HepG2 (cell line): ENCODE results near the gene GRIN3B. TPM values are rescaled to one million over a fixed set of nuclear protein-coding genes. Genes with fewer than 3 reads are reported as not detected.
A peak's percentile ranks its signal among the peaks of the same experiment; 100 is the strongest.

Source experiments
- ARNT2 ChIP-seq: sonication (generic); formaldehyde crosslinking; IDR thresholded peaks from 2 replicates; pipeline ENCODE4 v1.8.0; 2022; ENCODE audit warnings: mild to moderate bottlenecking, low read depth, missing genetic modification reagents, moderate library complexity
- CBFB ChIP-seq: sonication (generic); formaldehyde crosslinking; IDR thresholded peaks from 2 replicates; pipeline ENCODE4 v1.4.0; 2020; ENCODE audit warnings: missing genetic modification reagents
- DR1 ChIP-seq: sonication (generic); formaldehyde crosslinking; IDR thresholded peaks from 2 replicates; pipeline ENCODE4 v1.8.0; 2021; ENCODE audit warnings: mild to moderate bottlenecking, missing genetic modification reagents, inconsistent platforms
- HIVEP1 ChIP-seq: sonication (generic); formaldehyde crosslinking; IDR thresholded peaks from 2 replicates; pipeline ENCODE4 v1.4.0; 2020; ENCODE audit warnings: mild to moderate bottlenecking, missing genetic modification reagents
- MAZ ChIP-seq, 2 experiments: sonication (generic) in 1 of 2; formaldehyde crosslinking in 1 of 2; IDR thresholded peaks; 2 replicates each; pipeline versions ENCODE4 v1.5.0 to v1.6.1; 2012 to 2020; ENCODE audit warnings: low read depth in 2 of 2, mild to moderate bottlenecking in 2 of 2, borderline replicate concordance in 1 of 2, improper control_type of control experiment in 1 of 2, low read length in 1 of 2, missing genetic modification reagents in 1 of 2, moderate library complexity in 1 of 2
- MED8 ChIP-seq: sonication (generic); formaldehyde crosslinking; IDR thresholded peaks from 2 replicates; pipeline ENCODE4 v1.8.1; 2023; ENCODE audit warnings: mild to moderate bottlenecking, missing genetic modification reagents; ENCODE audit not compliant: insufficient replicate concordance
- MEF2D ChIP-seq: sonication (generic); formaldehyde crosslinking; IDR thresholded peaks from 2 replicates; pipeline ENCODE4 v1.5.1; 2020; ENCODE audit warnings: mild to moderate bottlenecking, missing genetic modification reagents
- NR0B2 ChIP-seq: sonication (generic); formaldehyde crosslinking; IDR thresholded peaks from 2 replicates; pipeline ENCODE4 v1.4.0; 2020; ENCODE audit warnings: mild to moderate bottlenecking, missing genetic modification reagents
- SOX6 ChIP-seq, 2 experiments: fragments of 450-650 bp in 1 of 2; sonication (generic) in 1 of 2; formaldehyde crosslinking in 1 of 2; IDR thresholded peaks; 2 replicates each; pipeline versions ENCODE4 v1.4.0 to v1.6.1; 2017 to 2020; ENCODE audit warnings: antibody characterized with exemption in 1 of 2, mild to moderate bottlenecking in 1 of 2, missing genetic modification reagents in 1 of 2
- SRSF1 ChIP-seq: fragments of 200-400 bp; formaldehyde crosslinking; optimal IDR thresholded peaks from 2 replicates; pipeline ENCODE3; 2017; ENCODE audit warnings: mild to moderate bottlenecking, low read depth, low read length, moderate library complexity
- ZNF275 ChIP-seq: sonication (generic); formaldehyde crosslinking; IDR thresholded peaks from 2 replicates; pipeline ENCODE4 v1.8.0; 2022; ENCODE audit warnings: missing genetic modification reagents, mild to moderate bottlenecking, inconsistent platforms, borderline replicate concordance
- ZNF557 ChIP-seq: sonication (generic); formaldehyde crosslinking; IDR thresholded peaks from 2 replicates; pipeline ENCODE4 v1.4.0; 2020; ENCODE audit warnings: missing genetic modification reagents
- ZNF713 ChIP-seq: sonication (generic); formaldehyde crosslinking; IDR thresholded peaks from 2 replicates; pipeline ENCODE4 v1.4.0; 2020; ENCODE audit warnings: mild to moderate bottlenecking, missing genetic modification reagents
- ZNF724P ChIP-seq: sonication (generic); formaldehyde crosslinking; IDR thresholded peaks from 2 replicates; pipeline ENCODE4 v1.8.0; 2022; ENCODE audit warnings: missing genetic modification reagents, borderline replicate concordance
- ZNF878 ChIP-seq: sonication (generic); formaldehyde crosslinking; IDR thresholded peaks from 2 replicates; pipeline ENCODE4 v1.8.1; 2023; ENCODE audit warnings: mild to moderate bottlenecking, missing genetic modification reagents, moderate library complexity
- ZSCAN20 ChIP-seq: sonication (generic); formaldehyde crosslinking; IDR thresholded peaks from 2 replicates; pipeline ENCODE4 v1.4.0; 2020; ENCODE audit warnings: missing genetic modification reagents, mild to moderate bottlenecking, borderline replicate concordance
- ZSCAN31 ChIP-seq: sonication (generic); formaldehyde crosslinking; IDR thresholded peaks from 2 replicates; pipeline ENCODE4 v1.5.0; 2020; ENCODE audit warnings: low read depth, mild to moderate bottlenecking, missing genetic modification reagents
- polyA plus RNA-seq, 8 experiments: library from polyadenylated mRNA; depleted of rRNA in 3 of 8; stranded (reverse) in 7 of 8; unstranded in 1 of 8; fragments of >200 nt; fragmentation: Illumina TruSeq in 4 of 8; extraction: Trizol in 4 of 8; gene quantifications; 2 replicates each; pipeline versions ENCODE4 v1.2.1 to v1.2.3, GENCODE V29; 2011 to 2016; ENCODE audit warnings: low read depth in 4 of 8, missing spikeins in 1 of 8, mixed read lengths in 1 of 8; ENCODE audit not compliant: insufficient read depth in 1 of 8
- total RNA-seq, 5 experiments: library from RNA; depleted of rRNA; stranded (reverse); fragments of >200 nt; fragmentation: Illumina TruSeq; extraction: Trizol; gene quantifications; 2 replicates each; pipeline ENCODE4 v1.2.3, GENCODE V29; 2016; ENCODE audit warnings: low read depth in 1 of 5
- TF ChIP-seq, protein P1 (sequence below): IDR thresholded peaks from 2 replicates; pipeline ENCODE4 v1.6.1; 2016; ENCODE audit warnings: mild to moderate bottlenecking, missing biosample characterization, missing genetic modification reagents
- TF ChIP-seq, protein P2 (sequence below): sonication (generic); formaldehyde crosslinking; IDR thresholded peaks from 2 replicates; pipeline ENCODE4 v1.9.0; 2022; ENCODE audit warnings: low read depth, missing genetic modification reagents
- TF ChIP-seq, protein P3 (sequence below): sonication (generic); formaldehyde crosslinking; IDR thresholded peaks from 2 replicates; pipeline ENCODE4 v1.4.0; 2020; ENCODE audit warnings: mild to moderate bottlenecking, missing genetic modification reagents

GRIN3B gene
- total and polyA plus RNA-seq, 2 of the 13 experiments (the other 11 are each of a cell fraction or from before 2014, with no cell fraction given): 0.07 to 0.20 TPM

DNA sequence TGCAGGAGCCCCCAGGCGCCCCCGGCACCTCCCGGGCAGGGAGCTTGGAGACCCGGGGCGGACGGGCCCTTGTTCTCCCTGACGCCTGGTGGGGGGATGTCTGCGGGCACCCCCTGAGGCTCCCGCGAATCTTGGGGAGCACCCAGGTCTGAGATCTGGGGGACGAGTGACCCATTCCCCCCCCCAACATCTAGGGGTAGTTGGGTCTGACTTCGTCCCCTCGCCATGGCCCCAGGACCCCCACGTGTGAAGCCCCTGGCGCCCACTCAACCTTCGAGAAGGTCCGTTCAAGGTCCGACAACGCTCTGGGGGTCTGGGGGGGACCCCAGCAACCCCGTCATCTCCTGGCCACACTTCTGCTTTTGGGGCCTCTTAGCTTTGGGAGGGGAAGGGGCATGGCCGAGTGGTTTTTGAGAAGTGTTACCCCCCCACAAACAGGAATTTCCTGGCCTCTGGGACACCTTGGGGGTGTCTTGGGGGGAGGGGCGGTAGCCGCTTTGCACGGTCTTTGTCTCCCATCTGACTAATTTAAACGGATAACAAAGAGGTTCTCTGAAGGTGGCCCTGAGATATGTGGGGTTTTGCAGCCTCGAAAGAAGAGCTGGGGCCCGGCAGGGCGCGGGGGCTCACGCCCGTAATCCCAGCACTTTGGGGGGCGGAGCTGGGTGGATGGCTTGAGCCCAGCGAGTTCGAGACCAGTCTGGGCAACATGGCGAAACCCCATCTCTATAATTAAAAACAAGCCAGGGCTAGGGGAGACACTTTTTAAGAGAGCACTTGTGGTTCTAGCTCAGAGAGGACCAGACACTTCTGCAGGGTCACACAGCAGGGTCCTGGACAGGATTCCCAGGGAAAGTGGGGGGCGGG is 26.8 kb downstream of the GRIN3B start (continued):
- TF ChIP-seq ZNF275 (peak; percentile 79; the same call in 1 of the 2 replicates), MAZ (IDR thresholded peaks at IDR 0.05; ENCODE audit: borderline replicate concordance, low read depth, low read length) (no peak), MAZ (CRISPR knock-in tag; IDR thresholded peaks at IDR 0.05; ENCODE audit: low read depth) (no peak; the same call in 1 of the 2 replicates), CBFB (0 out of 2 replicates have a peak, but pooled peaks have one; percentile 5), DR1 (CRISPR knock-in tag) (no peak), ZNF724P (CRISPR knock-in tag) (no peak), SOX6 (IDR thresholded peaks at IDR 0.05) (no peak), SOX6 (CRISPR knock-in tag; IDR thresholded peaks at IDR 0.05) (0 out of 2 replicates have a peak, but pooled peaks have one; percentile 4), NR0B2 (peak; percentile 13; the same call in 1 of the 2 replicates), ARNT2 (CRISPR knock-in tag) (0 out of 2 replicates have a peak, but pooled peaks have one; percentile 6), MED8 (CRISPR knock-in tag) (peak; percentile 56), ZSCAN20 (CRISPR knock-in tag) (0 out of 2 replicates have a peak, but pooled peaks have one; percentile 21), ZNF713 (no peak), ZSCAN31 (CRISPR knock-in tag) (0 out of 2 replicates have a peak, but pooled peaks have one; percentile 18), MEF2D (CRISPR knock-in tag) (no peak), ZNF557 (CRISPR knock-in tag) (0 out of 2 replicates have a peak, but pooled peaks have one; percentile 29), ZNF878 (CRISPR knock-in tag) (no peak), SRSF1 (peak; percentile 66), HIVEP1 (CRISPR knock-in tag) (peak; percentile 32; the same call in 1 of the 2 replicates)
- TF ChIP-seq, protein P1, sequence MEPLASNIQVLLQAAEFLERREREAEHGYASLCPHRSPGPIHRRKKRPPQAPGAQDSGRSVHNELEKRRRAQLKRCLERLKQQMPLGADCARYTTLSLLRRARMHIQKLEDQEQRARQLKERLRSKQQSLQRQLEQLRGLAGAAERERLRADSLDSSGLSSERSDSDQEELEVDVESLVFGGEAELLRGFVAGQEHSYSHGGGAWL (CRISPR knock-in tag): no peak; the same call in 1 of the 2 replicates
- TF ChIP-seq, protein P2, sequence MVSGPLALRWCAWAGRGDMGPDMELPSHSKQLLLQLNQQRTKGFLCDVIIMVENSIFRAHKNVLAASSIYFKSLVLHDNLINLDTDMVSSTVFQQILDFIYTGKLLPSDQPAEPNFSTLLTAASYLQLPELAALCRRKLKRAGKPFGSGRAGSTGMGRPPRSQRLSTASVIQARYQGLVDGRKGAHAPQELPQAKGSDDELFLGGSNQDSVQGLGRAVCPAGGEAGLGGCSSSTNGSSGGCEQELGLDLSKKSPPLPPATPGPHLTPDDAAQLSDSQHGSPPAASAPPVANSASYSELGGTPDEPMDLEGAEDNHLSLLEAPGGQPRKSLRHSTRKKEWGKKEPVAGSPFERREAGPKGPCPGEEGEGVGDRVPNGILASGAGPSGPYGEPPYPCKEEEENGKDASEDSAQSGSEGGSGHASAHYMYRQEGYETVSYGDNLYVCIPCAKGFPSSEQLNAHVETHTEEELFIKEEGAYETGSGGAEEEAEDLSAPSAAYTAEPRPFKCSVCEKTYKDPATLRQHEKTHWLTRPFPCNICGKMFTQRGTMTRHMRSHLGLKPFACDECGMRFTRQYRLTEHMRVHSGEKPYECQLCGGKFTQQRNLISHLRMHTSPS: no peak
- TF ChIP-seq, protein P3, sequence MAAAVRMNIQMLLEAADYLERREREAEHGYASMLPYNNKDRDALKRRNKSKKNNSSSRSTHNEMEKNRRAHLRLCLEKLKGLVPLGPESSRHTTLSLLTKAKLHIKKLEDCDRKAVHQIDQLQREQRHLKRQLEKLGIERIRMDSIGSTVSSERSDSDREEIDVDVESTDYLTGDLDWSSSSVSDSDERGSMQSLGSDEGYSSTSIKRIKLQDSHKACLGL (CRISPR knock-in tag): no peak; the same call in 1 of the 2 replicates
